Gastroesophageal sphincter (tissue), 4 donors: ENCODE results near the gene RAB36. TPM values are rescaled to one million over a fixed set of nuclear protein-coding genes. Genes with fewer than 3 reads are reported as not detected.

Source experiments
- ATAC-seq: fragments of 150-250 bp; one replicate; pipeline ENCODE4 v1.9.1; 2016; ENCODE audit warnings: mild to moderate bottlenecking, moderate library complexity
- H3K27ac ChIP-seq, 4 donors: fragments of 200-600 bp; sonication (generic) in 3 of 4; 1 replicate in 3 of 4; 2 replicates in 1 of 4; pipeline ENCODE4 v1.5.1; 2016 to 2019
- H3K27me3 ChIP-seq: fragments of 200-600 bp; sonication (generic); one replicate; pipeline ENCODE4 v1.5.1; 2019
- H3K36me3 ChIP-seq, 2 donors: fragments of 200-600 bp; sonication (generic); one replicate each; pipeline ENCODE4 v1.5.1; 2019; ENCODE audit warnings: control low read depth in 1 of 2
- H3K4me1 ChIP-seq, 3 donors: fragments of 200-600 bp; sonication (generic); 1 replicate in 2 of 3; 2 replicates in 1 of 3; pipeline ENCODE4 v1.5.1; 2016 to 2019; ENCODE audit warnings: control low read depth in 2 of 3
- H3K4me3 ChIP-seq, 2 donors: fragments of 200-600 bp; sonication (generic); one replicate each; pipeline ENCODE4 v1.5.1; 2019; ENCODE audit warnings: mild to moderate bottlenecking in 1 of 2, moderate library complexity in 1 of 2
- H3K9me3 ChIP-seq, 3 donors: fragments of 200-600 bp; sonication (generic); one replicate each; pipeline ENCODE4 v1.5.1; 2017 to 2019; ENCODE audit warnings: control low read depth in 2 of 3
- CTCF ChIP-seq, 4 experiments: fragments of 200-600 bp in 2 of 4; fragments of 450-650 bp in 2 of 4; sonication (generic) in 1 of 4; IDR thresholded peaks; one replicate each; pipeline ENCODE4 v1.5.1; 2017 to 2019; ENCODE audit warnings: antibody characterized with exemption in 4 of 4, mild to moderate bottlenecking in 2 of 4, moderate library complexity in 2 of 4
- EP300 ChIP-seq: sonication (generic); formaldehyde crosslinking; IDR thresholded peaks from one replicate; pipeline ENCODE4 v1.6.1; 2017; ENCODE audit warnings: antibody characterized with exemption, mild to moderate bottlenecking
- POLR2A ChIP-seq, 2 donors: fragments of 450-650 bp; IDR thresholded peaks; one replicate each; pipeline ENCODE4 v1.6.1; 2017; ENCODE audit warnings: antibody characterized with exemption in 2 of 2, mild to moderate bottlenecking in 2 of 2, moderate library complexity in 1 of 2
- POLR2AphosphoS5 ChIP-seq: sonication (generic); formaldehyde crosslinking; IDR thresholded peaks from one replicate; pipeline ENCODE4 v1.6.1; 2017; ENCODE audit warnings: antibody characterized with exemption
- WGBS, 2 donors: methylation state at CpG; one replicate each; pipeline ENCODE4 v1.1.5; 2018; ENCODE audit warnings: low coverage in 1 of 2; 5-methylcytosine and 5-hydroxymethylcytosine counted together
- total RNA-seq, 4 donors: library from RNA; depleted of rRNA; stranded (reverse); fragments of >200 nt; gene quantifications; one replicate each; pipeline ENCODE4 v1.1.0, GENCODE V29; 2016

The RAB36 gene
- total RNA-seq, 4 donors from 2014 or later = 3.9 to 12.2 (median 6.7) TPM

DNA sequence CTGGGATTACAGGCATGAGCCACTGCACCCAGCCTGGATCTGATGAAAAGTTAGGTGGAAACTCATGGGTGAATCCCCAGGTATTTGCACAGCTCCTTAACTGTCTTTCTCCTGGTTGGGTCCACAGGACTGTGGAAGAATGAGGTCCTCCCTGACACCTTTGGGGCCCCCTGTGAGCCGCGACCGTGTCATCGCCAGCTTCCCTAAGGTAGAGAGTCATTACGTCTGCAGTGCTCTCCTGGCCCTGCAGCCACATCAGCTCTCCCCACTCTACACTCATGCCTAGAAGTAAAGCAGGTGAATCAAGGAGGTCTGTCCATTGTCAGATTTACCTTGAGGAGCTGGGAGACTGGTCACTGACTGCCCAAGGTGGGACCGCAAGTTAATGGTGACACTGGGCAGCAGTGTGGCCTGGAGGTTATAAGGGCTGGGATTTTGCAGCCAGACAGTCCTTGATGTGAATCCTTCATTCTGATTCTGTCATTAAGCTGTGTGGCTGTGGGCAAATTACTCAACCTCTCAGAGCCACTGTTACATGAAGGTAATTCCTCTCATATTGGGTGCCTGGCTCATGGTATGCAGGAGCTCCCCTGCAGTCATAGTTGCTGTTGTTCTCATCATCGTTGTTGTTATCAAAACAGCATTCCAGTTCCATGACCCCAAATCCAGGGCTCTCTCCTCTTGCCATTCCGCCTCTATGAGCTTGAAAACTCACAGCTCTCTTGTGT is 1.4 kb downstream of the RAB36 start:
- no peak for ATAC-seq
- no peak overlapping the region for H3K4me3 ChIP-seq
- no peaks in the 10 kb centered on the region for H3K27me3 ChIP-seq
- 63 to 74% methylated on average over 1 to 4 of the region's 8 CpGs for WGBS, 2 donors
- no peak for TF ChIP-seq POLR2AphosphoS5
- no peak for TF ChIP-seq POLR2A (IDR thresholded peaks at IDR 0.05)
- TF ChIP-seq CTCF (IDR thresholded peaks at IDR 0.05) = no peak
- no peak for TF ChIP-seq EP300
- H3K9me3 ChIP-seq = no peaks in the 10 kb centered on the region
- H3K27ac ChIP-seq = peak overlapping the region in 3 of 4 donors; percentile 77 to 84 (median 84)
- peaks cover 0 to 26% of the 10 kb centered on the region in 2 donors for H3K36me3 ChIP-seq
- peaks cover 0 to 57% (median 11%) of the 10 kb centered on the region in 3 donors for H3K4me1 ChIP-seq

GRCh38 chr22:23147617-23148387 is 2.5 kb downstream of the RAB36 start:
- Histone ChIP-seq H3K27ac (peak overlapping the region in 3 of 4 donors; percentile 30 to 74 (median 54)), H3K4me1 (peaks cover 0 to 46% (median 6%) of the 10 kb centered on the region in 3 donors), H3K27me3 (no peaks in the 10 kb centered on the region), H3K9me3 (no peaks in the 10 kb centered on the region), H3K4me3 (no peak overlapping the region), H3K36me3 (peaks cover 0 to 37% of the 10 kb centered on the region in 2 donors)
- peak; percentile 21 for ATAC-seq
- TF ChIP-seq POLR2A (IDR thresholded peaks at IDR 0.05) = no peak
- TF ChIP-seq EP300 = no peak
- TF ChIP-seq POLR2AphosphoS5 = peak; percentile 53
- no peak for TF ChIP-seq CTCF (IDR thresholded peaks at IDR 0.05)
- WGBS, 2 donors = 22 to 34% methylated on average over 6 of the region's 6 CpGs

- ATAC-seq = no peak
- Histone ChIP-seq H3K9me3 (no peaks in the 10 kb centered on the region), H3K4me3 (no peak overlapping the region), H3K27ac (no peak overlapping the region), H3K27me3 (no peaks in the 10 kb centered on the region), H3K4me1 (peaks cover 0 to 39% (median 6%) of the 10 kb centered on the region in 3 donors), H3K36me3 (peaks cover 0 to 56% of the 10 kb centered on the region in 2 donors)
- TF ChIP-seq EP300 (no peak), POLR2A (IDR thresholded peaks at IDR 0.05) (no peak), CTCF (IDR thresholded peaks at IDR 0.05) (no peak), POLR2AphosphoS5 (no peak)
- WGBS, 2 donors = 69 to 91% methylated on average over 5 to 10 of the region's 15 CpGs
Observed at GRCh38 chr22:23149743-23150238, 4.5 kb downstream of the RAB36 start.

GRCh38 chr22:23150762-23151161 is 5.5 kb downstream of the RAB36 start:
- ATAC-seq = no peak
- H3K27ac ChIP-seq = no peak overlapping the region
- peaks cover 0 to 29% (median 1%) of the 10 kb centered on the region in 3 donors for H3K4me1 ChIP-seq
- peaks cover 0 to 65% of the 10 kb centered on the region in 2 donors for H3K36me3 ChIP-seq
- no peak overlapping the region for H3K4me3 ChIP-seq
- 100% methylated on average over 1 of the region's 6 CpGs; no CpG with 5 or more reads in 1 of the 2 donors for WGBS, 2 donors
- no peaks in the 10 kb centered on the region for H3K27me3 ChIP-seq
- H3K9me3 ChIP-seq = no peaks in the 10 kb centered on the region
- TF ChIP-seq EP300 = no peak
- no peak for TF ChIP-seq POLR2A (IDR thresholded peaks at IDR 0.05)
- no peak for TF ChIP-seq CTCF (IDR thresholded peaks at IDR 0.05)
- no peak for TF ChIP-seq POLR2AphosphoS5
